ENCODE results near the gene TRPV2. TPM values are rescaled to one million over a fixed set of nuclear protein-coding genes. Genes with fewer than 3 reads are reported as not detected.
"Not testable (repeated sequence)": the region's sequence is repeated elsewhere in the genome, so short reads cannot be mapped to it uniquely, and the experiment has no call there.

TRPV2 gene, protein sequence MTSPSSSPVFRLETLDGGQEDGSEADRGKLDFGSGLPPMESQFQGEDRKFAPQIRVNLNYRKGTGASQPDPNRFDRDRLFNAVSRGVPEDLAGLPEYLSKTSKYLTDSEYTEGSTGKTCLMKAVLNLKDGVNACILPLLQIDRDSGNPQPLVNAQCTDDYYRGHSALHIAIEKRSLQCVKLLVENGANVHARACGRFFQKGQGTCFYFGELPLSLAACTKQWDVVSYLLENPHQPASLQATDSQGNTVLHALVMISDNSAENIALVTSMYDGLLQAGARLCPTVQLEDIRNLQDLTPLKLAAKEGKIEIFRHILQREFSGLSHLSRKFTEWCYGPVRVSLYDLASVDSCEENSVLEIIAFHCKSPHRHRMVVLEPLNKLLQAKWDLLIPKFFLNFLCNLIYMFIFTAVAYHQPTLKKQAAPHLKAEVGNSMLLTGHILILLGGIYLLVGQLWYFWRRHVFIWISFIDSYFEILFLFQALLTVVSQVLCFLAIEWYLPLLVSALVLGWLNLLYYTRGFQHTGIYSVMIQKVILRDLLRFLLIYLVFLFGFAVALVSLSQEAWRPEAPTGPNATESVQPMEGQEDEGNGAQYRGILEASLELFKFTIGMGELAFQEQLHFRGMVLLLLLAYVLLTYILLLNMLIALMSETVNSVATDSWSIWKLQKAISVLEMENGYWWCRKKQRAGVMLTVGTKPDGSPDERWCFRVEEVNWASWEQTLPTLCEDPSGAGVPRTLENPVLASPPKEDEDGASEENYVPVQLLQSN
- 0.05 and 0.30 TPM in 2 replicates for total RNA-seq (2014; rRNA removed; shearing (Covaris generic); ENCODE audit: low replicate concordance)

DNA sequence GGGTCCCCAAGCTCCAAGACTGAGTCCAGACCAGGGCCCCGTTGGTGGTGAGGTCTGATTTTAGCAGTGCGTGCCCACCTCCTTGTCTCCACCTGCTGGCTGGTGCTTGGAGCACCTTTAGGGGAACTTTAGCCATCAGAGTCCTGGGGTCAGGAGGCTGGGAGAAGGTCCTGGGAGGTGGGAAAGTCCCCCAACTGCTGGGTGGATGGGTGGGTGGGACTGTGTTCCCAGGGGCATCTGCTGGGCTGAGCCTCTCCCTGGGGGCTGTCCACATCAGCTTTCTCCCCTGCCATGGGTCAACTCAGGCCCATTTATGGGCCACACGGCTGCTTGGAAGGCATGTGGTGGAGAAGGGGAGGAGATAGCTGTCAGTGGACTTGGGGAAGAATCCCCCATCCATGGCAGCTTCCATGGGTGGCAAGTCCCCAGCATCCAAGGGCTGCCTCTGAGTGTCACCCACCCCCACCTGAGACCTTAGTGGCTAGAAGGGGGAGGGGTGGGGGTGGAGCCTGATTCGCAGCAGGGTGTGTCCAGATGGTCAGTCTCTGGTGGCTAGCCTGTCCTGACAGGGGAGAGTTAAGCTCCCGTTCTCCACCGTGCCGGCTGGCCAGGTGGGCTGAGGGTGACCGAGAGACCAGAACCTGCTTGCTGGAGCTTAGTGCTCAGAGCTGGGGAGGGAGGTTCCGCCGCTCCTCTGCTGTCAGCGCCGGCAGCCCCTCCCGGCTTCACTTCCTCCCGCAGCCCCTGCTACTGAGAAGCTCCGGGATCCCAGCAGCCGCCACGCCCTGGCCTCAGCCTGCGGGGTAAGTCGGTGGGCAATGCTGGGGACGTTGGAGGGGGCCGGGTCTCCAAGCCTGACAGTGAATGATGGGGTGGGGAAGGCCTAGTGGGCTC lies at the start of gene TRPV2:
TSS of gene TRPV2 (plus strand) at position 541 of the 894 bp plus-strand sequence. CDS start 2,098 bp downstream, outside the sequence.
- no peaks in the 10 kb centered on the region for H3K9me3 ChIP-seq
- DNase-seq: no peak
- H3K27me3 ChIP-seq: no peaks in the 10 kb centered on the region
- H3K36me3 ChIP-seq: no peaks in the 10 kb centered on the region
- H3K4me3 ChIP-seq: no peak within 1 kb of the TSS

DNA sequence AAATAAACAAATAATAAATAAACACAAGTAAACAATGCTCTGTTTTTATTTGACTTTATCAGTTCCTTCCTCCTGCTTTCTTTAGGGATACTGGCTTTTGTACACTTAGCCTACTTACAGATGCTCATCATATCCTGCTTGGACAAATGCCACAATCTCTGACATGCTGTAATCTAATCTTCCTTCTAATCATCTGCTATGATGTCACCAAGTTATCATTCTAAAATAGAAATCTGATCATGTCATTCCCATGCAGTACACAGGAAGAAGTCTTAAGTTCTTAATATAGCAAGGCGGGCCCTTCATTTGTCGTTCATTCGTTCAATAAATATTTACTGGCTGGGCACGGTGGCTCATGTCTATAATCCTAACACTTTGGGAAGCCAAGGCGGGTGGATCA lies 43.6 kb upstream of the TRPV2 start:
- no peak for DNase-seq

DNA sequence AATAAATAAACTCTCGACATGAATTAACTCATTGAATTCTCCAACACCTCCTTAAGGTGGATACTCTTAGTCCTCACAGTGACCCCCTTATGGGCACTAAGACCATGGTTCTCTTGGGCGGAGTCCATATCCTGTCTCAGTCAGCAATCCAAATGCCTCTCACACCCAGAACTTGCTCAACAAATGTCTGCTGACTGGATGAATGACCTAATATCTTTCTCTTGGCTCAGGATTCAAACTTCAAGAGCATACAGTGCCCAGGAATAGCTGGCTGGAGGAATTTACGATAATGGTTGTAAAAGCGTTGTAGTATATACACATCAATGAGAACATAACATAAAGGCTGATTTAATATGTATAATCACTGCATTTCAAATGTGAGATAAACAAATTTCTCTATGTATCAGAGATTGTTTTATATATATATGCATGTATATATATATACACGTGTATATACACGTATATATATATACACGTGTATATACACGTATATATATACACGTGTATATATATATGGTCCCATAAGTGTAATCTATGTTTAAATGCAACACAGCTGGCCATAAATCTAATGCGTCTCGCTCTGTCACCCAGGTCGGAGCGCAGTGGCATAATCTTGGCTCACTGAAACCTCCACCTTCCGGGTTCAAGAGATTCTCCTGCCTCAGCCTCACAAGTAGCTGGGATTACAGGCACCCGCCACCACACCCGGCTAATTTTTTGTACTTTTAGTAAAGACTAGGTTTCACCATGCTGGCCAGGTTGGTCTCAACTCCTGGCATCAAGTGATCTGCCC lies 41.0 kb upstream of the TRPV2 start:
- Histone ChIP-seq H3K36me3 (no peaks in the 10 kb centered on the region), H3K4me3 (no peak overlapping the region), H3K27me3 (no peaks in the 10 kb centered on the region), H3K9me3 (no peaks in the 10 kb centered on the region)
- peak; percentile 62 for DNase-seq

More for the DNA sequence above, 43.6 kb upstream of the TRPV2 start:
- H3K36me3 ChIP-seq: no peaks in the 10 kb centered on the region
- no peaks in the 10 kb centered on the region for H3K9me3 ChIP-seq
- no peak overlapping the region for H3K4me3 ChIP-seq
- H3K27me3 ChIP-seq: no peaks in the 10 kb centered on the region

DNA sequence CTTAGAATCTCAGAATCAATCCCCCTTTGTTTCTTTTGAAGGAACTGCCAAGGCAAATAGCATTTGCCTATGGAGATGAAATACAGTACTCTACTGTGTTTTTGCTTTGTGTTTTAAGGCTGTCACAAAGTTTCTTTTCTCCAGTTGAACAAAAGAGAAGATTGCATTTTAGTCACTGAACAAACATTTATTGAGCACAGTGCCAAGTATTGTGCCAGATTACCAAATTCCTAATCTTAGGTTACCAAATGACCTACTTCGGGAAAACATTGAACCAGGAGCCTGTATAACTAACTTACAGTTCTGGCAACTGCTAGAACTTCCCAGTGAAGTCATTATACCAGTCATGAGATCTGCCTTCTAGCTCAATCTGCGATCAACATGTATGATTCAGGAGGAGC lies 37.4 kb upstream of the TRPV2 start:
- Histone ChIP-seq H3K9me3 (no peaks in the 10 kb centered on the region), H3K36me3 (peaks cover 12% of the 10 kb centered on the region), H3K4me3 (no peak overlapping the region), H3K27me3 (no peaks in the 10 kb centered on the region)
- DNase-seq: no peak

DNA sequence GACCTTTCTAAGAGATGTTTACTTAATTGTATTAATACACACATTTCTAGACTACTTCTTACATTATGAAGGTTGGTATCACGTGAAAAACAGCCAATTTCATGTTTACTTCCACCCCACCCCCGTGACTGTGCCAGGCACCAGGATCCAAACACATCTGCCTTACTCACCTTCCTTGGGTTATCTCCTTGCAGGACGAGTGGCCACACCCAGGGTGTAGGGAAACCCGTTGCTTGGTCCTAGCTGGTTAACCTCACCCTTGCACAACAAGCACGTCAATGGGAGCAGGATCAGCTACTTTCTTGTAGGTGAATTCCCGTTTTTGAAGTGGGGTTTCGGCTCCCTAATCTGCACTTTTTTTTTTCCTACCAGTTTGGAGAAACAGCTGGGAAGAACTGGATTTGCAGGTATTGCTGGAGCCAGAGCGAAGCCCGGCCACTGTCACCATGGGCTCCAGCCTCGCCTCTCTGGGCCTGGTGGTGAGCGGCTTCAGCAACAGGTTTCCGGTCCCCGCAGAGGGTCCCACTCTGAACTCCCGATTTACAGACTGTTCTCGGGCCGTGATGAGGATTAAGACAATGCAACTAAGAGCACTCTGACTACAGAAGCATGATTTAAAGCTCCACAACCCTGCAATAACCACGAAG lies 36.6 kb upstream of the TRPV2 start:
- H3K9me3 ChIP-seq: no peaks in the 10 kb centered on the region
- no peak for DNase-seq
- no peaks in the 10 kb centered on the region for H3K27me3 ChIP-seq
- H3K36me3 ChIP-seq: peaks cover 17% of the 10 kb centered on the region
- no peak overlapping the region for H3K4me3 ChIP-seq

DNA sequence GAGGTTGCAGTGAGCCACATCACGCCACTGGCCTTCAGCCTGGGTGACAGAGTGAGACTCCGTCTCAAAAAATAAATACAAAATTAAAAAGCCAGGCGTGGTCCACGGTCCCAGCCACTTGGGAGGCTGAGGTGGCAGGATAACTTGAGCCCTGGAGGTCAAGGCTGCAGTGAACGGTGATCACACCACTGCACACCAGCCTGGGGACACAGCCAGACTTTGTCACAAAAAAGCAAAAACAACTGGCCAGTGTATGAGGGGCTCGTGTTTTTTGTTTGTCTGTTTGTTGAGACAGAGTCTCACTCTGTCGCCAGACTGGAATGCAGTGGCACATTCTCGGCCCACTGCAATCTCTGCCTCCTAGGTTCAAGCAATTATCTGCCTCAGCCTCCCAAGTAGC lies 35.7 kb upstream of the TRPV2 start:
- Histone ChIP-seq H3K9me3 (no peaks in the 10 kb centered on the region), H3K36me3 (peaks cover 17% of the 10 kb centered on the region), H3K27me3 (no peaks in the 10 kb centered on the region), H3K4me3 (no peak overlapping the region)
- DNase-seq: no peak

DNA sequence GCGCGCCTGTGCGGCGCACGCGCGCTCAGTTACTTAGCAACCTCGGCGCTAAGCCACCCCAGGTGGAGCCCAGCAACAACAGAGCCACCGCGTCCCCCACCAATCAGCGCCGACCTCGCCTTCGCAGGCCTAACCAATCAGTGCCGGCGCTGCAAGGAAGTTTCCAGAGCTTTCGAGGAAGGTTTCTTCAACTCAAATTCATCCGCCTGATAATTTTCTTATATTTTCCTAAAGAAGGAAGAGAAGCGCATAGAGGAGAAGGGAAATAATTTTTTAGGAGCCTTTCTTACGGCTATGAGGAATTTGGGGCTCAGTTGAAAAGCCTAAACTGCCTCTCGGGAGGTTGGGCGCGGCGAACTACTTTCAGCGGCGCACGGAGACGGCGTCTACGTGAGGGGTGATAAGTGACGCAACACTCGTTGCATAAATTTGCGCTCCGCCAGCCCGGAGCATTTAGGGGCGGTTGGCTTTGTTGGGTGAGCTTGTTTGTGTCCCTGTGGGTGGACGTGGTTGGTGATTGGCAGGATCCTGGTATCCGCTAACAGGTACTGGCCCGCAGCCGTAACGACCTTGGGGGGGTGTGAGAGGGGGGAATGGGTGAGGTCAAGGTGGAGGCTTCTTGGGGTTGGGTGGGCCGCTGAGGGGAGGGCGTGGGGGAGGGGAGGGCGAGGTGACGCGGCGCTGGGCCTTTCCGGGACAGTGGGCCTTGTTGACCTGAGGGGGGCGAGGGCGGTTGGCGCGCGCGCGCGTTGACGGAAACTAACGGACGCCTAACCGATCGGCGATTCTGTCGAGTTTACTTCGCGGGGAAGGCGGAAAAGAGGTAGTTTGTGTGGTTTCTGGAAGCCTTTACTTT lies 34.5 kb upstream of the TRPV2 start, which contains the start of gene UBB:
TSS of gene UBB (plus strand) at position 452 of the 856 bp plus-strand sequence. CDS start 817 bp downstream, outside the sequence.
- peaks cover 17% of the 10 kb centered on the region for H3K36me3 ChIP-seq
- H3K9me3 ChIP-seq: no peaks in the 10 kb centered on the region
- H3K4me3 ChIP-seq: peak within 1 kb of the TSS; percentile 80
- DNase-seq: peak; percentile 96
- no peaks in the 10 kb centered on the region for H3K27me3 ChIP-seq

DNA sequence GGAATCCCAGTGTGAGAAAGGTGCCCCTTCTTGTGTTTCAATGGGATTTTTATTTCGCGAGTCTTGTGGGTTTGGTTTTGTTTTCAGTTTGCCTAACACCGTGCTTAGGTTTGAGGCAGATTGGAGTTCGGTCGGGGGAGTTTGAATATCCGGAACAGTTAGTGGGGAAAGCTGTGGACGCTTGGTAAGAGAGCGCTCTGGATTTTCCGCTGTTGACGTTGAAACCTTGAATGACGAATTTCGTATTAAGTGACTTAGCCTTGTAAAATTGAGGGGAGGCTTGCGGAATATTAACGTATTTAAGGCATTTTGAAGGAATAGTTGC lies 33.9 kb upstream of the TRPV2 start:
- DNase-seq: no peak
- Histone ChIP-seq H3K27me3 (no peaks in the 10 kb centered on the region), H3K36me3 (peaks cover 17% of the 10 kb centered on the region), H3K4me3 (peak overlapping the region; percentile 80), H3K9me3 (no peaks in the 10 kb centered on the region)

DNA sequence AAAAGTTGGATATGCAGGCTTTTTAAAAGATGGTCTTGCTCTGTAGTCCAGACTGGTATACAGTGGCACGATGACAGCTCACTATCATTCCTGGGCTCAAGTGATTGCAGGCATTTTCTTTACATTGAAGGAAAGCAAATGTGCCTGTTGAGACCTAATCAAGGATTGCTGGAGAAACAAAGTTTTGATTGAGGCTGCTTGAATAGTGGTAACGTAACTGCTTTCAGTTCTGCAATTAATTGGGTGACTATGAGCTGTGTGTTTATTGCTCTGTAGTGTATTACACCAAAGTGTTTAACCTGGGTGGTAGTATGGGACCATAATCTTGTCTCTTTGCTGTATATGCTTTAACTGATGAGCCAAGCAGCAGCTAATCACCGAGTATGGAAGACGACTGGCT lies 32.2 kb upstream of the TRPV2 start:
- Histone ChIP-seq H3K36me3 (peaks cover 17% of the 10 kb centered on the region), H3K9me3 (no peaks in the 10 kb centered on the region), H3K27me3 (no peaks in the 10 kb centered on the region), H3K4me3 (peak overlapping the region; percentile 80; the same call in 1 of the 2 replicates)
- no peak for DNase-seq

DNA sequence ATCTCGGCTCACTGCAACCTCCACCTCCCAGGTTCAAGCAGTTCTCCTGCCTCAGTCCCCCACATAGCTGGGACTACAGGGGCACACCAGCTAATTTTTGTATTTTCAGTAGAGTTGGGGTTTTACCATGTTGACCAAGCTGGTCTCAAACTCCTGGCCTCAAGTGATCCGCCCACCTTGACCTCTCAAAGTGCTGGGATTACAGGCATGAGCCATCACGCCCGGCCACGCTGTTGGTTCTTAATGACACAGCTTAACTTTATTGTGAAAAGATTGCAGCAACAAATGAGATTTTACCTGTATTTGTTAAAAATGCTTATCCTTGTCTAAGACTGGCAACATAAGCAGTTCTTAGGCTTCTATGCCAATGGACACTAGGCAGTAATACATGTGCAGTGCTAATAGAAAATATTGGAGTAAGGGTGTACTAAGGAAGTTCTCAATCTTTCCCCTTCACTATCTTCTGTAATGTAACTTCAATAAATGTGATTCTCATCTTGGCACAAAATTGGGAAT lies 31.5 kb upstream of the TRPV2 start:
- Histone ChIP-seq H3K36me3 (peaks cover 17% of the 10 kb centered on the region), H3K27me3 (no peaks in the 10 kb centered on the region), H3K9me3 (no peaks in the 10 kb centered on the region), H3K4me3 (no peak overlapping the region)
- no peak for DNase-seq

DNA sequence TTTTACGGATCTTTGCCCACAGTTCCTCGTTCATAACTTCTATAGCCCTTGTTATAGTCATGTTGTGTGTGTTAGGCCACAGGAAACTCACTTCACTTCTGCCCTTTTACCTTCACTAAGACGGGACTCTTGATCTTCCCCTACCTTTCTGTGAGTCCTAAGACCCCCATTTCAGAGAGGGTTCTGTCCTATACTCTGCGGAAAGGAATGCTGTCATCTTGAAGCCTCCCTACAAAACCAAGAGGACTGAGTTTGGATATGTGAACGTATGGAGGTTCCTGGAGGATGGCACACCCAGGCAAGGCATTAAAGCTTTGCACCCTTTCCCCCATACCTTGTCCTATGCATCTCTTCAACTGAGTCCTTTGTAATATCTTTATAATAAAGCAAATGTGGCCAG lies 30.8 kb upstream of the TRPV2 start:
- no peak overlapping the region for H3K4me3 ChIP-seq
- peaks cover 17% of the 10 kb centered on the region for H3K36me3 ChIP-seq
- H3K27me3 ChIP-seq: no peaks in the 10 kb centered on the region
- no peak for DNase-seq
- H3K9me3 ChIP-seq: no peaks in the 10 kb centered on the region

DNA sequence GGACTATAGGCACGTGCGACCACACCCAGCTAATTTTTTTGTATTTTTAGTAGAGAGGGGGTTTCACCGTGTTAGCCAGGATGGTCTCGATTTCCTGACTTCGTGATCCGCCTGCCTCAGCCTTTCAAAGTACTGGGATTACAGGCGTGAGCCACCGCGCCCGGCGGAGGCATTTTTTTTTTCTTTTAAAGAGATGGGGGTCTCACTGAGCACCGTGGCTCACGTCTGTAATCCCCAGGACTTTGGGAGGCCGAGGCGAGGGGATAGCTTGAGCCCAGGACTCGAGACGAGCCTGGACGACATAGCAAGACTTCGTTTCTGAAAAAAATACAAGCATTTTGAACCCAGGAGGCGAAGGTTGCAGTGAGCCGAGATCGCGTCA lies 29.3 kb upstream of the TRPV2 start:
- not testable (repeated sequence) for DNase-seq, H3K4me3 ChIP-seq

DNA sequence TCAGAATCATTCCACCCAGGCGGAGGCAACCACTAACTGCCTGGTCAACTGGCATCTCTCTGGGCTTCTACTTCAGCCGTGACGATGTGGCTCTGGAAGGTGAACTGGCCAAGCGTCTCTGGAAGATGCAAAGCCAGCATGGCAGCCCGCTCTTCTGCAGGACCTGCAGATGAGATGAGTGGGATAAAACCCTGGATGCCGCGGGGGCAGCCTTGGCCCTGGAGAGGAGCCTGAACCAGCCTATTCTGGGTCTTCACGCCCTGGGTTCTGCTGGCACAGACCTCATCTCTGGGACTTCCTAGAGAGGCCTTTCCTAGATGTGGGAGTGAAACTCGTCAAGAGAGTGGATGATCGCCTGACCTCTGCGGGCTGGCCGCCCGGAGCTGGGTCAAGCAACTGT lies 23.9 kb upstream of the TRPV2 start:
- Histone ChIP-seq H3K4me3 (no peak overlapping the region), H3K36me3 (no peaks in the 10 kb centered on the region), H3K27me3 (no peaks in the 10 kb centered on the region), H3K9me3 (no peaks in the 10 kb centered on the region)
- no peak for DNase-seq

More for the DNA sequence above, 29.3 kb upstream of the TRPV2 start:
- H3K36me3 ChIP-seq: peaks cover 17% of the 10 kb centered on the region
- not testable (repeated sequence) for H3K27me3 ChIP-seq, H3K9me3 ChIP-seq

DNA sequence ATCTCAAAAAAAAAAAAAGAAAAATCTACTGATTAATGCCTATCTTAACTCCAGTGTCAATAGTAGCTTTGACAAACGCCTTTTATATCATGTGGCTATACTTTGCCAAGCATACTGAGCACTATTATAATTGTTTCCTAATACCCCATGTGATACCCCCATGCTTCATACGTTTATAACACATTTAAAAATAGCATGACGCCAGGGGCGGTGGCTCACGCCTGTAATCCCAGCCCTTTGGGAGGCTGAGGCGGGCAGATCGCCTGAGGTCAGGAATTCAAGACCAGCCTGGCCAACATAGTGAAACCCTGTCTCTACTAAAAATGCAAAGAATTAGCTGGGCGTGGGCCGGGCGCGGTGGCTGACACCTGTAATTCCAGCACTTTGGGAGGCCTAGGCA lies 22.9 kb upstream of the TRPV2 start:
- not testable (repeated sequence) for H3K36me3 ChIP-seq, H3K27me3 ChIP-seq, H3K9me3 ChIP-seq, DNase-seq, H3K4me3 ChIP-seq

DNA sequence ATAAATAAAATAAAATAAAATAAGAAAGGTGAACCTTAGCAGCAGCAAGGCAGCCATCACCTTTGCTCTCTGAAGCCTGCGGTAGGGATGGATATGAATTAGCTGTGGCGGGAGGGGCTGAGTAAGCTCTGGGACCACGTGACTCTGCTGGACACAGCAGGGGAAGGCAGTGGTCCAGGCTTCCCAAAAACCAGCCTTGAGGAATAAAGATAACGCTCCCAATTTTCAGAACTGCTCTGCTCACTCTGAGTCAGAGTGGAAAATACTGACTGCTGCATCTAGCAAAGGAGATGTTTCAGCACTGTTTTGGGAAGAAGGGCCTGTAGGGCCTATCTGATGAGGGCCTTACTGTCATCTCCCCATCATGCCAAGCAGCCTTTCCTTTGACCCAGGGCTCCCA lies 19.5 kb upstream of the TRPV2 start:
- not testable (repeated sequence) for DNase-seq, H3K4me3 ChIP-seq

More for the DNA sequence above, 19.5 kb upstream of the TRPV2 start:
- H3K9me3 ChIP-seq, H3K36me3 ChIP-seq, H3K27me3 ChIP-seq: not testable (repeated sequence)

Measured in MG63 (cell line).